Testis (tissue), 2 donors: ENCODE data around the gene ARMC2.

ENCODE experiments used
- CTCF ChIP-seq, 3 experiments: fragments of 450-650 bp in 2 of 3; fragments of 200-600 bp in 1 of 3; sonication (generic) in 1 of 3; IDR thresholded peaks; one replicate each; pipeline ENCODE4 v1.5.1; 2016 to 2019; ENCODE audit warnings: antibody characterized with exemption in 3 of 3, mild to moderate bottlenecking in 2 of 3, moderate library complexity in 1 of 3
- POLR2A ChIP-seq: fragments of 450-650 bp; IDR thresholded peaks from one replicate; pipeline ENCODE4 v1.6.1; 2017; ENCODE audit warnings: antibody characterized with exemption, mild to moderate bottlenecking, moderate library complexity

- TF ChIP-seq CTCF (IDR thresholded peaks at IDR 0.05) = no peak
- TF ChIP-seq POLR2A = no peak
These were observed 42.1 kb upstream of the ARMC2 start for GRCh38 chr6:108806171-108806570.
